Mesodermal cell (in vitro differentiated cells): ENCODE results near the gene CHADL.
"Not testable (repeated sequence)": the region's sequence is repeated elsewhere in the genome, so short reads cannot be mapped to it uniquely, and the experiment has no call there.

Experiments
- H3K27ac ChIP-seq: 2 replicates; pipeline ENCODE4 v1.7.0; 2013; ENCODE audit warnings: mild to moderate bottlenecking, low read depth, low read length, moderate library complexity; ENCODE audit not compliant: severe bottlenecking
- H3K36me3 ChIP-seq: 2 replicates; pipeline ENCODE4 v1.7.1; 2013; ENCODE audit warnings: mild to moderate bottlenecking, low read length, moderate library complexity; ENCODE audit not compliant: control insufficient read depth, insufficient read depth
- H3K4me1 ChIP-seq: one replicate; pipeline ENCODE4 v1.7.1; 2013; ENCODE audit warnings: mild to moderate bottlenecking, low read length; ENCODE audit not compliant: insufficient read depth, control insufficient read depth, poor library complexity, severe bottlenecking
- H3K4me3 ChIP-seq: 2 replicates; pipeline ENCODE4 v1.7.0; 2013; ENCODE audit warnings: low read length, control low read depth, mild to moderate bottlenecking; ENCODE audit not compliant: insufficient read depth, poor library complexity, severe bottlenecking; ENCODE audit errors: extremely low read depth
- H3K9me3 ChIP-seq: 2 replicates; pipeline ENCODE4 v1.7.1; 2013; ENCODE audit warnings: mild to moderate bottlenecking, low read length, moderate library complexity; ENCODE audit not compliant: control insufficient read depth
- WGBS, 2 experiments: methylation state at CpG; one replicate each; pipeline ENCODE4 v1.1.5; 2013; ENCODE audit warnings: missing lambda C conversion rate in 2 of 2; ENCODE audit not compliant: insufficient coverage in 2 of 2; 5-methylcytosine and 5-hydroxymethylcytosine counted together

The CHADL gene

DNA sequence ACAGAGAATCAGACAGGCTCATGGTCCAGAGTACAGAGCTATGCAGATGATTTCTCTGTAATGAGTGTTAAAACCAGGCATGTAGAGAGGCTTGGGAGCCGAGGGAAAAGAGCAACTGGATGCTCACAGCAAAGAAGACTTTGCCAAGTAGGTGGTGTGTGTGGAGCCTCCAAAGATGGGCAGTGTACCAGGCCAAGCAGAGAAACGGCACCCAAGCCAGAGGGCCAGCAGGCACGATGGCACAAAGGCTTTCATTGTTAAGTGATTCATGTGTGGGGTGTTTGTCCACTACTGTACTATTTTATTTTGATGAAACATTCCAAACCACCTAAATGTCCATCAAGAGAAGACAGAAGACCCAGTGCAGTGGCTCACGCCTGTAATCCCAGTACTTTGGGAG is 34.1 kb upstream of the CHADL start:
- Histone ChIP-seq H3K27ac (no peak overlapping the region), H3K36me3 (peaks cover 95% of the 10 kb centered on the region), H3K4me1 (peaks cover 3% of the 10 kb centered on the region), H3K4me3 (no peak overlapping the region), H3K9me3 (no peaks in the 10 kb centered on the region)
- 95 to 96% methylated on average over 2 to 4 of the region's 4 CpGs for WGBS, 2 experiments

DNA sequence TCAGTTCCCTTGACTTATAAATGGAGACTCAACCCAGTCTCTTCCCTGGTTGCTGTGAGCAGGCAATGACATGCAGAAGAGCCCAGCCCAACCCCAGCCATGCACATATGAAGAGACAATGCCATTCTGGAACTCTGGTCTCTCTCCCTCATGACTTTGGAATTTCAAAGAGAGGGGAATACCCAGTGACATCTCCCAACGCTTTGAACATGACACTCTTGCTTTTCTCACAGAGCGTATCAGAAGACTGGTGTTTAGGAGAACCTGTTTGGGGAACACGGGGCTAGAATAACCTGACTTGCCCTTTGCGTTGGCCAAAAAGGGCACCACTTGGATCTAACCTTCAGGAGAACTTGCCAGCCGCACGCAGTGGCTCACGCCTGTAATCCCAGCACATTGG is 32.4 kb upstream of the CHADL start:
- H3K36me3 ChIP-seq, result peaks cover 94% of the 10 kb centered on the region
- 98 to 100% methylated on average over 6 of the region's 7 CpGs for WGBS, 2 experiments
- H3K27ac ChIP-seq, result no peak overlapping the region

DNA sequence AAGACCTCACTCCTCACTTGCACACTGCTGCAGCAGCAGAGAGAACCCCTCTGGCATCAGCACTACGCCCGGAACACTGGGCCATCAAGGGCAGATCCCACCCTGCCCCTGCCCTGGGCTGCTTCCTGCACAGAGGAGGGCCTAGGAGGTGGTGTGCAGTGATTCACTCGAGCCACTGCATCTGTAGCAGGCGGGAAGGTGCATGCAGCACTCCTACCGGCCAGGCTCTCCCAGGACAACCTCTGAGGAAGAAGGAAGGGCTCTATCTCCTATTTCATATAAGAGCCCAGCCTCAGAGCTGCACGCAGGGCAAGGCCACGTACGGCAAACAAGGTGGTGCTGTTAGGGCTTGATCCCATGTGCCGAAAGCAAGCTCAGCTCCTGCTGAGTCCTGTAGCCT is 31.1 kb upstream of the CHADL start:
- Histone ChIP-seq H3K36me3 (peaks cover 93% of the 10 kb centered on the region), H3K9me3 (no peaks in the 10 kb centered on the region), H3K4me1 (peaks cover 3% of the 10 kb centered on the region), H3K27ac (no peak overlapping the region), H3K4me3 (no peak overlapping the region)
- 97 to 98% methylated on average over 7 of the region's 9 CpGs for WGBS, 2 experiments

More for the DNA sequence above, 32.4 kb upstream of the CHADL start:
- Histone ChIP-seq H3K4me1 (peaks cover 3% of the 10 kb centered on the region), H3K9me3 (no peaks in the 10 kb centered on the region), H3K4me3 (no peak overlapping the region)

DNA sequence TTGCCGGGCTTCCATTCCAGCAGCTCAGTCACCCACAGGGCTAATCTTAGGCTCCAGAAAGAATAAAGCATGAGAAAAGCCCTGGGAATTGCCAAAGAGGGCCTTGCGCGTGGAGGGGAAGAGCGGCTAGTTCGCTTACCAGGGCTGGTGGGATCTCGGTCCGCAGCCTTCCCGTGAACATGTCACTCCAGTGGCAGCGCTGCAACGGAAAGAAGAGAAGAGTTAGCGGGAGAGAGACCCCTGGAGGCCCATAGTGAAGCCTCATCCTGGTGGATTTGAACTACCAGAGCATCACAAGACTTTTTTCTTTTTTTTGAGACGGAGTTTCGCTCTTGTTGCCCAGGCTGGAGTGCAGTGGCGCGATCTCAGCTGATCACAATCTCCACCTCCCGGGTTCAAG is 27.2 kb upstream of the CHADL start:
- WGBS, 2 experiments, result 98% methylated on average over 15 to 16 of the region's 16 CpGs
- Histone ChIP-seq H3K4me1 (no peaks in the 10 kb centered on the region), H3K4me3 (no peak overlapping the region), H3K9me3 (no peaks in the 10 kb centered on the region), H3K36me3 (peaks cover 92% of the 10 kb centered on the region), H3K27ac (no peak overlapping the region)

DNA sequence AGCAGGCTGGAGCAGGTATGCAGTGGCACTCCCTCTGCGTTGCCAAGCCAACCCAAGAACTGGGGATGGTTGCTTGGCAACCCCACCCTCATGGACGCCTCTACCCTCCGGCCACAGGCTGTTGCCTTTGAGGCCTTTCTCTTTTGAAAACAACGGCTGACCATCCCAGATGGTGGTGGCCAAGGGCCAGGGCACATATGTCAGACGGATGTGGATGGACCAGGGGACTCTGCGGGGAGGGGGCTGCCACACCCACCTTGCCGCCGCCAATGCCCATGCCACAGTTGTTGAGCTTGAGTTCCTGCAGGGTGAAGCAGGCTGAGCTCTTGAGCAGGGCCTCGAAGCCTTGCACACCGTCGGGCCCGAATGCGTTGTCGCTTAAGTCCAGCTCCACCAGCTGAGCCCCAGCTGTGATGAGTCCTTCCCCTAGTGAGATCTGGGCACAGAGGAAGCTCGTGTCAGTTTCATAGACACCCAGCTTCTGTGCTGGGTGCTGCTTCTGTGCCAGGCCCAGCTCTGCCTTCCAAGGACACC is 23.7 kb upstream of the CHADL start:
- 98 to 99% methylated on average over 15 of the region's 15 CpGs for WGBS, 2 experiments
- H3K27ac ChIP-seq, result no peak overlapping the region
- H3K4me3 ChIP-seq, result no peak overlapping the region
- H3K4me1 ChIP-seq, result no peaks in the 10 kb centered on the region
- peaks cover 96% of the 10 kb centered on the region for H3K36me3 ChIP-seq
- no peaks in the 10 kb centered on the region for H3K9me3 ChIP-seq

DNA sequence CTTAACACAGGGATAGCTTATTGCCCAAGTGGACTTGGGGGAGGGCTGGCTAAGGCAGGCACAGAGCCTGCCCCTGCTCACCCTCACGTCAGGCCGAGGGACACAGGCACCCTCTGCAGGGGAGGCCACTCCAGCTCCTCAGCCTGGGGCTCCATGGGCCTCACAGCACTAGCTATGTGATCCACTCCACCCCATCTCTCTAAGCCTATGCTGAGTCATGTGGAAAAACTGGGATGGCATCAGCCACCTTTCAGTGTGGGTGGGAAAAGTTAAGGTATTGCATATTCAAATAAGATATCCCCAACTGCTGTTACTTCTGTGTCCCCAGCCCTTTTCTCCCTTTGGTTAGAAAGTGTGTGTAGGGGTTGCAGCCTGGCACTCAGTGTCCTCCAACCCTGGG is 23.0 kb upstream of the CHADL start:
- Histone ChIP-seq H3K9me3 (no peaks in the 10 kb centered on the region), H3K4me1 (no peaks in the 10 kb centered on the region), H3K27ac (no peak overlapping the region), H3K36me3 (peaks cover 97% of the 10 kb centered on the region), H3K4me3 (no peak overlapping the region)
- WGBS, 2 experiments, result 100% methylated on average over 2 of the region's 2 CpGs

DNA sequence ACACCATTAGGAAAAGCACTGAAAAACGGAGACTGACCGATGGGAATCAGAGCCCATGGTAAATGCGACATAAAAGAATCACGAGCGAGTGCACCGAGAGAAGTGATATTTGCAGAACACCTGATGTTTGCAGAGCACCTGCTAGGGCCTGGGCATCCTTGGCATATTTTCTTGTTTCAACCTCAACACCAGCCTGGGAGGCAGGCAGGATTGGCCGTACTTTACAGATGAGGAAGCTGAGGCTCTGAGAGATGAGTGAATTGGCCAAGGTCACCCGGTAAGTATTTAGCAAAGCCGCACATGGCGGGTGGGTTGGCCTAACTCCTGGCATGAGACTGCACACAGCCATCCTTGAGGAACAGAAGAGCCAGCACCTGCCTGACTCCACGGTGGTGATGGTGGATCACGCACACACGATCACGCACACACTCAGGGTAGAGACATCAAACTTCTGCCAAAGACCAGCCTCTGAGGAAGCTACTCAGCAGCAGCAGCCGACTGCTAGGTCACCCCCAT is 21.6 kb upstream of the CHADL start:
- 96 to 98% methylated on average over 15 of the region's 15 CpGs for WGBS, 2 experiments
- no peak overlapping the region for H3K27ac ChIP-seq
- H3K4me1 ChIP-seq, result peaks cover 10% of the 10 kb centered on the region
- no peaks in the 10 kb centered on the region for H3K9me3 ChIP-seq
- no peak overlapping the region for H3K4me3 ChIP-seq
- H3K36me3 ChIP-seq, result peaks cover 95% of the 10 kb centered on the region

DNA sequence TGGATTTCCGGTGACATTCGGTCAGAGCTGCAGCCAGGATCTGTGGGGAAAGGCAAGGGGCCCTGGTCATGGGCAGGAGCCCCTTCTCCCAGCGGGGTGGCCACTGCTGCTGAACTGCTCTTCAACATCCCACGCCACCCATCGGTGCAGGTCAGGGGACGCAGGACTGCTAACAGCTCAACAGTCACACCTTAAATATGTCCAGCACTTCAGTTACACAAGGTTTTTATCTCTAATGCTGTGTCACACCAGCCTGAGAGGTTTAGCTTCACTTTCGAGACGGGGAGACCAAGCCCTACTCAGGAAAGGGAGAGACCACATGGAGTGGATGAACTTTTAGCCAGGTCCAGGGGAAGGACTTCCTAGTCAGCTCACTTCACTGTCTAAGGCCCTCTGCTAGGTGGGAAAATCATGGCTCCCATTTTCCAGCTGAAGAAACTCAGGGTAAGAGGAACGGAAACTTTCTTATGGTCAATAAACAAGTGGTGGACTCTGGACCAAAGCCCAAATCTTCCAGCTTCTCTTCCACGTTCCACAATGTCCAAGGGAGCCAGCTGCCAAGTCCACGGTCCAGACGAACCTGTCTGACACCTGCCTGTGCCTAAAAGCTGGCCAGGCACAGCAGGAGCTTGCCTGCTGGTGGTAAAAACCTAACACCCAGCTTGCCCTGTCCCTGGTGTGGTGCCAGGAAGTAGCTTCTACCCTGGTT is 21.0 kb upstream of the CHADL start:
- Histone ChIP-seq H3K36me3 (peaks cover 96% of the 10 kb centered on the region), H3K27ac (no peak overlapping the region), H3K4me1 (peaks cover 12% of the 10 kb centered on the region), H3K9me3 (no peaks in the 10 kb centered on the region), H3K4me3 (no peak overlapping the region)
- WGBS, 2 experiments, result 88 to 95% methylated on average over 8 to 12 of the region's 12 CpGs

DNA sequence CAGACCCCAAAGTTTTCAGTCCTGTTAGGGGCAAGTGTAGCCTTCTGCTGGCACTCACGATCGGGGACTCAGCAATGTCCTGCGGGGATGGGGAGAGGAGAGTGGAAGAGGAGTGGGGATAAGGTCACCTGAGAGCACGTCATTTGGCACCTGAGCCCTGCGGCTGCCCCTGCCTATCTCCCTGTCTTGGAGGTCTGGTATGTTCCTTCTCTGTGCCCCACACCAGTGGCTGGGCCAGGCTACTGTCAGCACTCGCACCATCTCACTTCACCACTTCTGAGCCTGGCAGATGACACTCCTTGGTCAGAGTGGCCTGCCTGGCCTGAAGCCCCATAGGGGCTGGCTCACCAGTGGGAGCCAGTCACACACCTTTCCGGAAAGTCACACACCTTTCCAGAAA is 20.1 kb upstream of the CHADL start:
- Histone ChIP-seq H3K4me3 (no peak overlapping the region), H3K9me3 (no peaks in the 10 kb centered on the region), H3K36me3 (peaks cover 96% of the 10 kb centered on the region), H3K4me1 (peaks cover 12% of the 10 kb centered on the region), H3K27ac (no peak overlapping the region)
- WGBS, 2 experiments, result 93 to 97% methylated on average over 6 to 7 of the region's 7 CpGs

DNA sequence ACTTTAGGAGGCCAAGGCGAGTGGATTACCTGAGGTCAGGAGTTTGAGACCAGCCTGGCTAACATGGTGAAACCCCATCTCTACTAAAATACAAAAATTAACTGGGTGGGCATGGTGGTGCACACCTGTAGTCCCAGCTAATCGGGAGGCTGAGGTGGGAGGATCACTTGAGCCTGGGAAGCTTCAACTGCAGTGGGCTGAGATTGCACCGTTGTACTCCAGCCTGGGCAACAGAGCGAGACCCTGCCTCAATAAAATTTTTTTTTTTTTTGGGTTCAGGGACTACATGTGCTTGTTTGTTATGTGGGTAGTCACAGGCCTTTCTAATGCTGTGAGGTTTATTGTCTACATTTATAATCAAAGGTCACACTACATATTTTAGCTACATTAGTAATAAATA is 19.0 kb upstream of the CHADL start:
- peaks cover 12% of the 10 kb centered on the region for H3K4me1 ChIP-seq
- H3K36me3 ChIP-seq, result peaks cover 96% of the 10 kb centered on the region
- 94 to 100% methylated on average over 1 to 2 of the region's 4 CpGs for WGBS, 2 experiments
- not testable (repeated sequence) for H3K9me3 ChIP-seq, H3K27ac ChIP-seq, H3K4me3 ChIP-seq

DNA sequence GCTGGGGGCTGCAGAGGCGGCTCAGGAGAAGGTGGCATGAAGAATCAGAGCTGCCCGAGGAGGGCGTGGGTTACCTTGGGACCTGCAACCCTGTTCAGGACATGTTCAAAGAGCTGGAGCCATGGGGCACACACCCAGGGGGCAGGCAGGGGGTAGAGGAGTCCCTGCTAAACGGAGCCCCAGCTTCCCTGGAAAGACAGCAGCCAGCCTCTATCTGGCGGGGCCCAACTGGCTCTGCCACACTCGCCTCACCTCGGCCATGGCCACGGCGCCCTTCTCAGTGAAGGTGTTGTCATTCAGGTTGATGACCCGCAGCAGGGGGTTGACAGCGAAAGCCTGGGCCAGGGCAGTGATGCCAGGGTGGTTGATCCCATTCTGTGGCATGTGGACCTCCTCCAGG is 17.0 kb upstream of the CHADL start:
- H3K36me3 ChIP-seq, result peaks cover 96% of the 10 kb centered on the region
- H3K27ac ChIP-seq, result no peak overlapping the region
- H3K4me1 ChIP-seq, result peaks cover 12% of the 10 kb centered on the region
- H3K9me3 ChIP-seq, result no peaks in the 10 kb centered on the region
- WGBS, 2 experiments, result 93 to 94% methylated on average over 9 to 10 of the region's 11 CpGs
- H3K4me3 ChIP-seq, result no peak overlapping the region
